Rectal smooth muscle tissue (tissue), 1 donor: ENCODE data around the gene IL1R2.
A peak's percentile ranks its signal among the peaks of the same experiment; 100 is the strongest.
"Not testable (repeated sequence)": the region's sequence is repeated elsewhere in the genome, so short reads cannot be mapped to it uniquely, and the experiment has no call there.

ENCODE experiments used
- H3K27ac ChIP-seq: one replicate; pipeline ENCODE4 v1.7.0; 2013; ENCODE audit warnings: low read depth, low read length, inconsistent platforms
- H3K27me3 ChIP-seq: one replicate; pipeline ENCODE4 v1.7.0; 2013; ENCODE audit warnings: low read length; ENCODE audit not compliant: control insufficient read depth, insufficient read depth
- H3K36me3 ChIP-seq: one replicate; pipeline ENCODE4 v1.7.0; 2013; ENCODE audit warnings: low read length; ENCODE audit not compliant: control insufficient read depth, insufficient read depth
- H3K4me1 ChIP-seq: one replicate; pipeline ENCODE4 v1.7.0; 2013; ENCODE audit warnings: low read length; ENCODE audit not compliant: control insufficient read depth, insufficient read depth
- H3K4me3 ChIP-seq: one replicate; pipeline ENCODE4 v1.7.0; 2013; ENCODE audit warnings: low read length
- H3K9ac ChIP-seq: one replicate; pipeline ENCODE4 v1.7.0; 2013; ENCODE audit warnings: low read length

Gene IL1R2

GRCh38 chr2:102064679-102065674, 73.2 kb downstream of the IL1R2 start:
- H3K9ac ChIP-seq: no peak overlapping the region
- H3K27me3 ChIP-seq: no peaks in the 10 kb centered on the region
- peaks cover 24% of the 10 kb centered on the region for H3K4me1 ChIP-seq
- peak overlapping the region; percentile 29 for H3K4me3 ChIP-seq
- H3K27ac ChIP-seq: peak overlapping the region; percentile 90
- no peaks in the 10 kb centered on the region for H3K36me3 ChIP-seq

GRCh38 chr2:102065675-102066252, 74.0 kb downstream of the IL1R2 start:
- Histone ChIP-seq H3K4me1 (peaks cover 24% of the 10 kb centered on the region), H3K9ac (no peak overlapping the region), H3K27ac (peak overlapping the region; percentile 90), H3K36me3 (no peaks in the 10 kb centered on the region), H3K4me3 (no peak overlapping the region), H3K27me3 (no peaks in the 10 kb centered on the region)

GRCh38 chr2:102066554-102066953, 74.8 kb downstream of the IL1R2 start:
- Histone ChIP-seq H3K9ac (no peak overlapping the region), H3K36me3 (no peaks in the 10 kb centered on the region), H3K27ac (no peak overlapping the region), H3K27me3 (no peaks in the 10 kb centered on the region), H3K4me3 (no peak overlapping the region), H3K4me1 (peaks cover 24% of the 10 kb centered on the region)

- not testable (repeated sequence) for H3K9ac ChIP-seq, H3K27ac ChIP-seq, H3K36me3 ChIP-seq, H3K4me3 ChIP-seq, H3K27me3 ChIP-seq
- peaks cover 21% of the 10 kb centered on the region for H3K4me1 ChIP-seq
Measured at GRCh38 chr2:102068126-102068525, 76.4 kb downstream of the IL1R2 start.

- Histone ChIP-seq H3K9ac (no peak overlapping the region), H3K36me3 (no peaks in the 10 kb centered on the region), H3K4me1 (peaks cover 11% of the 10 kb centered on the region), H3K4me3 (no peak overlapping the region), H3K27me3 (no peaks in the 10 kb centered on the region), H3K27ac (peak overlapping the region; percentile 44)
Measured at GRCh38 chr2:102069311-102069974, 77.7 kb downstream of the IL1R2 start.

GRCh38 chr2:102070058-102070642, 78.4 kb downstream of the IL1R2 start:
- H3K4me3 ChIP-seq: no peak overlapping the region
- H3K4me1 ChIP-seq: peaks cover 4% of the 10 kb centered on the region
- peak overlapping the region; percentile 61 for H3K27ac ChIP-seq
- no peak overlapping the region for H3K9ac ChIP-seq
- no peaks in the 10 kb centered on the region for H3K27me3 ChIP-seq
- H3K36me3 ChIP-seq: no peaks in the 10 kb centered on the region

GRCh38 chr2:102072741-102073140, 81.0 kb downstream of the IL1R2 start:
- H3K4me3 ChIP-seq: no peak overlapping the region
- H3K9ac ChIP-seq: no peak overlapping the region
- no peaks in the 10 kb centered on the region for H3K27me3 ChIP-seq
- H3K4me1 ChIP-seq: no peaks in the 10 kb centered on the region
- H3K27ac ChIP-seq: no peak overlapping the region
- no peaks in the 10 kb centered on the region for H3K36me3 ChIP-seq

GRCh38 chr2:102073168-102073724, 81.5 kb downstream of the IL1R2 start:
- Histone ChIP-seq H3K9ac (no peak overlapping the region), H3K4me1 (no peaks in the 10 kb centered on the region), H3K36me3 (no peaks in the 10 kb centered on the region), H3K4me3 (no peak overlapping the region), H3K27me3 (no peaks in the 10 kb centered on the region), H3K27ac (no peak overlapping the region)

- Histone ChIP-seq H3K27me3 (no peaks in the 10 kb centered on the region), H3K36me3 (no peaks in the 10 kb centered on the region), H3K9ac (no peak overlapping the region), H3K4me1 (no peaks in the 10 kb centered on the region), H3K27ac (no peak overlapping the region), H3K4me3 (no peak overlapping the region)
Measured at GRCh38 chr2:102074152-102074783, 82.5 kb downstream of the IL1R2 start.

GRCh38 chr2:102075479-102075878, 83.7 kb downstream of the IL1R2 start:
- no peak overlapping the region for H3K27ac ChIP-seq
- H3K9ac ChIP-seq: no peak overlapping the region
- no peaks in the 10 kb centered on the region for H3K36me3 ChIP-seq
- no peaks in the 10 kb centered on the region for H3K27me3 ChIP-seq
- no peaks in the 10 kb centered on the region for H3K4me1 ChIP-seq
- no peak overlapping the region for H3K4me3 ChIP-seq

GRCh38 chr2:102076512-102076911, 84.8 kb downstream of the IL1R2 start:
- H3K9ac ChIP-seq: no peak overlapping the region
- H3K36me3 ChIP-seq: no peaks in the 10 kb centered on the region
- no peaks in the 10 kb centered on the region for H3K27me3 ChIP-seq
- no peaks in the 10 kb centered on the region for H3K4me1 ChIP-seq
- no peak overlapping the region for H3K27ac ChIP-seq
- no peak overlapping the region for H3K4me3 ChIP-seq
